ENCODE results near the gene PIP4K2B. TPM values are rescaled to one million over a fixed set of nuclear protein-coding genes. Genes with fewer than 3 reads are reported as not detected.

The PIP4K2B gene
- polyA plus RNA-seq, 1 donor from 2014 or later, result 164 TPM

DNA sequence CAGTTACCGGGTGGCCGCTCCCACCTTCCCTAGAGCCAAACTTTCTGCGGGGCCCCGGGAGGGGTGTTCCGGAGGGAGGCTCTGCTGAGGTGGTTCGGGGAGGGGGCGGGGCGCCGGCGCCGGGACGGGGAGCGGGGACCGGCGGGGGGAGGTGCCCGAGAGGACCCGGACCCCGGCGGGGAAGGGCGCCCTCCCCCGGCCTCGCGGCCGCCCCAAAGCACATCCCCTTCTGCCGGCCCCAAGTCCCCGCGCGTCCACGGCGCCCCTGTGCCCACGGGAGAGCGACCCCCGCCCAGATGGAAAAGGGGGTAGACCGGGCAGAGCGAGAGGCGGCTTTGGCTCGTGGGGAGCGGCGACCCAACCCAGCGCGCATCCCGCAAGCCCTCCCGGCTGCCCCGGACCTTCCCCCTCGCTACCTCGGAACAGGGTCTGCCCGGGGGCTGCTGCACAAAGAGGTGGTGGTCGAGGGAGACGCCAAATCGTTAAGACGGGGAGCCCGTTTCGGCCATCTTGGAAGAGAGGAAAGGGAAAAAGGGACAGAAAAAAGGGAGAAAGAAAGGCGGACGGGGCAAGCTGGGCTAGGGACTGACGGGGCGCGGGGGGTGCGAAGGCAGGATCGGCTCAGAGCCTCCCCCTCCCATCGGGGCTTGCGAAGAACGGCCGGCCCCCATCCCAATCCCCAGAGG is 51.8 kb downstream of the PIP4K2B start:
- Histone ChIP-seq H2AFZ (ENCODE audit: low read depth, low read length) (peak overlapping the region; percentile 62), H3K4me2 (ENCODE audit: low read length) (no peak overlapping the region), H3K9me3 (ENCODE audit: low read length) (no peaks in the 10 kb centered on the region), H3K4me3 (ENCODE audit: low read length) (peak overlapping the region; percentile 94), H3K9ac (ENCODE audit: low read length) (peak overlapping the region; percentile 100), H3K27me3 (ENCODE audit: insufficient read depth, low read depth, low read length) (no peaks in the 10 kb centered on the region), H4K20me1 (ENCODE audit: insufficient read depth) (no peaks in the 10 kb centered on the region), H3K36me3 (ENCODE audit: insufficient read depth, low read length) (no peaks in the 10 kb centered on the region), H3K79me2 (replicated peaks; ENCODE audit: insufficient read depth, low read length) (peaks cover 60% of the 10 kb centered on the region), H3K9me2 (ENCODE audit: insufficient read depth, low read length) (no peaks in the 10 kb centered on the region), H3K27ac (ENCODE audit: low read length) (peak overlapping the region; percentile 94), H3F3A (ENCODE audit: insufficient read depth, low read length, poor library complexity, severe bottlenecking) (no peaks in the 10 kb centered on the region)
- TF ChIP-seq RAD21 (conservative IDR thresholded peaks at IDR 0.05) (no peak), POLR2AphosphoS5 (IDR thresholded peaks at IDR 0.05) (peak; percentile 21), EP300 (conservative IDR thresholded peaks at IDR 0.05; ENCODE audit: poor library complexity, severe bottlenecking) (no peak), MXI1 (conservative IDR thresholded peaks at IDR 0.05; ENCODE audit: poor library complexity, severe bottlenecking) (peak; percentile 26), CTCF (IDR thresholded peaks at IDR 0.05; ENCODE audit: poor library complexity, severe bottlenecking) (peak; percentile 39), TAF1 (IDR thresholded peaks at IDR 0.05; ENCODE audit: low read depth) (no peak), SMC3 (conservative IDR thresholded peaks at IDR 0.05; ENCODE audit: poor library complexity) (no peak), EZH2 (IDR thresholded peaks at IDR 0.05; ENCODE audit: borderline replicate concordance, insufficient read depth, low read length, poor library complexity, severe bottlenecking) (no peak), REST (IDR thresholded peaks at IDR 0.05; ENCODE audit: borderline replicate concordance) (peak; percentile 76)

DNA sequence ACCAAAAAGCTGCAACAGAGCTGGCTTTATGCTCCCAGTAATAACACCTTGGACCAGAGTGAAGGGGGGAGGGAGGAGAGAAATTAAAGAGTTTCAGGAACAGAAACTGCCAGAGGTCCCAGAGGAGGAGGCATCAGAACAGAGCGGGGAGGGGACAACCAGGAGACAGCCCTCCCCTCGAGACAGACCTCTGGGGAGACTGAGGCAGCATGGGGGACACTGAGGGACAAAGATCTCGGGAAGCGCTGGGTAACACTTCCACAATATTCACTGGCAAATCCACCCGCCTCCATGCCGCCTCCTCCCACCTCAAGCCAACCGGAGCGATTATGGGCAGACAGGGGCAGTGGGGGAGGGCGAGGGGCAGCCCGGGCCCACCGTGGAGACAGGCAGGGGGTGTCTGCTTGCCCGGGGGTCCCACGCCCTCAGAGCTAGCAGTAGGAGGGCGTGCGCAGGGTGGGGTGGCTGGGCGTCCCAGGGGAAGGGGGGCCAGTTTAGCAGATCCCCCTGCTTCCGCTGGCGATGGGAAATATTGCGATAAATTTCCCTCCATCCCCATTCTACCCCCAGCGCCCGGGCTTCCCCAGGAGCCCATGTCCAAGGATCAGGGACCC is 52.4 kb downstream of the PIP4K2B start:
- Histone ChIP-seq H3K9me2 (ENCODE audit: insufficient read depth, low read length) (no peaks in the 10 kb centered on the region), H3F3A (ENCODE audit: insufficient read depth, low read length, poor library complexity, severe bottlenecking) (no peaks in the 10 kb centered on the region), H3K4me2 (ENCODE audit: low read length) (peak overlapping the region; percentile 79), H3K27ac (ENCODE audit: low read length) (peak overlapping the region; percentile 94), H2AFZ (ENCODE audit: low read depth, low read length) (no peak overlapping the region), H3K9me3 (ENCODE audit: low read length) (no peaks in the 10 kb centered on the region), H3K27me3 (ENCODE audit: insufficient read depth, low read depth, low read length) (no peaks in the 10 kb centered on the region), H3K79me2 (replicated peaks; ENCODE audit: insufficient read depth, low read length) (peaks cover 67% of the 10 kb centered on the region), H3K36me3 (ENCODE audit: insufficient read depth, low read length) (no peaks in the 10 kb centered on the region), H3K9ac (ENCODE audit: low read length) (peak overlapping the region; percentile 100), H3K4me3 (ENCODE audit: low read length) (peak overlapping the region; percentile 94), H4K20me1 (ENCODE audit: insufficient read depth) (peaks cover 3% of the 10 kb centered on the region)
- no peak for TF ChIP-seq RAD21 (conservative IDR thresholded peaks at IDR 0.05)
- TF ChIP-seq TAF1 (IDR thresholded peaks at IDR 0.05; ENCODE audit: low read depth), result no peak
- no peak for TF ChIP-seq EP300 (conservative IDR thresholded peaks at IDR 0.05; ENCODE audit: poor library complexity, severe bottlenecking)
- no peak for TF ChIP-seq EZH2 (IDR thresholded peaks at IDR 0.05; ENCODE audit: borderline replicate concordance, insufficient read depth, low read length, poor library complexity, severe bottlenecking)
- TF ChIP-seq REST (IDR thresholded peaks at IDR 0.05; ENCODE audit: borderline replicate concordance), result no peak
- no peak for TF ChIP-seq CTCF (IDR thresholded peaks at IDR 0.05; ENCODE audit: poor library complexity, severe bottlenecking)
- no peak for TF ChIP-seq MXI1 (conservative IDR thresholded peaks at IDR 0.05; ENCODE audit: poor library complexity, severe bottlenecking)
- TF ChIP-seq SMC3 (conservative IDR thresholded peaks at IDR 0.05; ENCODE audit: poor library complexity), result no peak
- TF ChIP-seq POLR2AphosphoS5 (IDR thresholded peaks at IDR 0.05), result no peak

All from neural cell (in vitro differentiated cells).